ENCODE results near the gene CNTNAP2.

DNA sequence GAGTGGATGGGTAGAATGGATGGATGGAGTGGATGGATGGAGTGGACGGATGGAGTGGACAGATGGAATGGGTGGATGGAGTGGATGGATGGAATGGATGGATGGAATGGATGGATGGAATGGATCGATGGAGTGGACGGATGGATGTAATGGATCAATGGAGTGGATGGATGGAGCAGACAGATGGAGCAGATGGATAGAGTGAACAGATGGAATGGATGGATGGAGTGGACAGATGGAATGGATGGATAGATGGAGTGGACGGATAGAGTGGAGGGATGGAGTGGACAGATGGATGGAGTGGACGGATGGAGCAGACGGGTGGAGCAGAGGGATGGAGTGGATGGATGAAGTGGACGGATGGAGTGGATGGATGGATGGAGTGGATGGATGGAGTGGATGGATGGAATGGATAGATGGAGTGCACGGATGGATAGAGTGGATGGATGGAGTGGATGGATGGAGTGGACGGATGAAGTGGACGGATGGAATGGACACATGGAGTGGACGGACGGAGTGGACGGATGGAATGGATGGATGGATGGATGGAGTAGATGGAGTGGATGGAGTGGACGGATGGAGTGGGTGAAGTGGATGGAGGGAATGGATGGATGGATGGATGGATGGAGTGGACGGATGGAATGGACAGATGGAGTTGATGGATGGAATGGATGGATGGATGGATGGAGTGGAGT lies 2213.7 kb downstream of the CNTNAP2 start:
- TF ChIP-seq ZNF311 (CRISPR knock-in tag; IDR thresholded peaks at IDR 0.05) (no peak), POLR2AphosphoS5 (IDR thresholded peaks at IDR 0.05; ENCODE audit: control insufficient read depth, insufficient read depth, low read depth, low read length) (no peak), NCOA2 (IDR thresholded peaks at IDR 0.05; ENCODE audit: partially characterized antibody in 2 of 2) (no peak), NCOA1 (IDR thresholded peaks at IDR 0.05; ENCODE audit: low read depth) (no peak), CTCF (IDR thresholded peaks at IDR 0.05 in 2 of 3, conservative IDR thresholded peaks at IDR 0.05 in 1 of 3; ENCODE audit: insufficient read depth in 2 of 3, low read depth in 1 of 3, low read length in 3 of 3) (no peak), FIP1L1 (IDR thresholded peaks at IDR 0.05; ENCODE audit: low read depth, low read length, poor library complexity, severe bottlenecking) (no peak)
